ENCODE measurements around the gene HIP1R. TPM values are rescaled to one million over a fixed set of nuclear protein-coding genes. Genes with fewer than 3 reads are reported as not detected.

HIP1R gene
- polyA plus RNA-seq, 2 of the 4 experiments (the other 2 are of a cell fraction), result 9.0 to 10.6 TPM

DNA sequence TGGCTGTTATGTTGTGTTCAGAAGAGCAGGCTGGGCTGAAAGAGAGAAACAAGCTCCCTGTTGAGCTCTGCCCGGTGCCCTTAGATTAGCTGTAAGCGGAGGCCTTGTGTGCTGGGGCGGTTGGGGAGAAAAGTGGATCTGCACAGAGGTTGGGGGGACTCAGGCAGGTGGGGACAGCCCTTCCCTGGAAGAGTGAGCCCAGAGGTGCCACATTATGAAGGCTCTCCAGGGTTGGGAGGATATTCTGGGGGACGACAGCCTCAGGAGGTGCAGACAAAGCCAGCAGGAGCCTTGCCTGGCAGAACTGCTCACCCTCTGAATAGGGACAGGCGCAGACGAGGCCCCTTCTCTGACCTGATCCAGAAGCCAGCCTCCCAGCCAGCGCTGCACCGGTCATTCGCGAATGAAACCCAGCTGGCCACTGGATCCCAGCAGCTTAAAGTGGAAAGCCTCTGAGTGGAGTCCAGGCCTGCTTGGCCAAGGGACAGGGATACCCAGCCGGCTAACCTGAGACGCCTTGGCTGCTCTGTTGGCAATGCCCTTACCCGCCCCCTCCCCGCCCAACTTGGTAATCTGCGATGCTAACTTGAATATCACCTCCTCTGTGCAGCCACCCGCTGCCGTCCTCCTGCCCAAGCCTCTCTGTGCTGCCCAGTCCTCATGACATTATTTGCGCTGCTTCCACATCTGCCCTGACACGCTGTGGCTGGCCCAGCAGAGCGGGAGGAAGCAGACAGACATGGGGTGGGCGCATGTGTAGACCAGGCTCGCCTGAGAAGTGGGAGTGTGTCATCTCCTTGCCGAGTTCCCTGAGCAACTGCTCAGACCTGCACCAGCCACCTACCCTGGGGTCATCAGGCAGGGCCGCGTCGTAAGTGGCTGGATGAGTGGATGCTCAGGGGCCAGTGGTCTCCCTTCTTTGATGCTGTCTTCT is 5.6 kb downstream of the HIP1R start (continued):
- TF ChIP-seq POLR2AphosphoS2 (conservative IDR thresholded peaks at IDR 0.05; ENCODE audit: low read length) (no peak), HOXB5 (CRISPR knock-in tag; IDR thresholded peaks at IDR 0.05) (no peak), CHD2 (IDR thresholded peaks at IDR 0.05; ENCODE audit: low read length, partially characterized antibody) (no peak), ESRRA (IDR thresholded peaks at IDR 0.05; ENCODE audit: borderline replicate concordance, low read length) (no peak), EHF (CRISPR knock-in tag; IDR thresholded peaks at IDR 0.05) (no peak)

DNA sequence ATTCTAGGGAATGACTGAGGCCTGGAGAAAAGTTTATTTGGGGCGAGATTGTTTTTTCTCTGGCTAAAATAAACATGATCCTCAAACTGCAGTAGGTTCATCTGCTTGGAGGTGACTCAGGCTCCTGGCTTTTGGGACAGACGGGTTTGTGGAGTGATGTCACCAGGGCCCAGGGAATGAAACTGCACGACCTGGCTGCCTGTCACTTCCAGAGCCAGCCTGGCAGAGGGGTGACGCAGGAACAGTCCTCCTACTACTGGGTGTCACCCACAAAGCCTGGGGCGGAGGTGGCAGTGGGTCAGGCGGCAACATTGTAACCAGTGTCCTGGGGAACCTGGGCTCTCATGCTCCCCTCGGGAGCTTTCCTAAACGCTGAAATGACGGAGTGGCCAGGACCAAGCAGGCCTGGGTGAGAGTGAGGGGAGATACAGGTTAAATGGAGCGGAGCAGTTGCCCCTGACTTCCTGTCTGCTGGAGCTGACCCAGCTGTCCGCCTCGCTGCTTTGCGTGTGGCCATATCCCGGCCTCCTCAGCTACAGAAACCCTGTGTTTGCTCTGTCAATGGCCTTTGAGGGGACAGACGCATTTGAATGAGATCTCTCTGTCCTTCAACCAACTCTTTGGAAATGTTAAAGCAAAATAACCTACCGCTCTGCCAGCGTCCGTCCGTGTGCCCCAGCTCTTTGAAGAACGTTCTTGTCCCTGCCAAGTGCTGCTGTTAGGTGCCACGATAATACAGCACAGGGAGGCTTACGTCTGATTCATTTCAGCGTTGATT is 6.5 kb downstream of the HIP1R start:
- H3K4me2 ChIP-seq, result peak overlapping the region; percentile 51
- no peaks in the 10 kb centered on the region for H3K9me3 ChIP-seq
- POLR2A ChIA-PET, result no interaction called here
- H3K4me3 ChIP-seq, result no peak overlapping the region
- DNase-seq (ENCODE audit: low read depth in 1 of 2, low spot score in 1 of 2) (peak in 1 of 2 experiments; percentile 50), FAIRE-seq (no peak), ATAC-seq (peak; percentile 31 to 44; a peak in 3 of 6 replicates)
- CTCF ChIA-PET, result interaction anchor here (0.7 to 9.2 kb wide), 5 partner anchors 17 to 396 kb away, joined by 3 to 95 read pairs (median 4); no protein-coding TSS in a partner anchor
- TF ChIP-seq, protein P1, sequence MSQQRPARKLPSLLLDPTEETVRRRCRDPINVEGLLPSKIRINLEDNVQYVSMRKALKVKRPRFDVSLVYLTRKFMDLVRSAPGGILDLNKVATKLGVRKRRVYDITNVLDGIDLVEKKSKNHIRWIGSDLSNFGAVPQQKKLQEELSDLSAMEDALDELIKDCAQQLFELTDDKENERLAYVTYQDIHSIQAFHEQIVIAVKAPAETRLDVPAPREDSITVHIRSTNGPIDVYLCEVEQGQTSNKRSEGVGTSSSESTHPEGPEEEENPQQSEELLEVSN (IDR thresholded peaks at IDR 0.05; ENCODE audit: borderline replicate concordance, low read depth), result no peak
- TF ChIP-seq NFE2L2 (conservative IDR thresholded peaks at IDR 0.05; ENCODE audit: low read length) (no peak), ZNF302 (CRISPR knock-in tag; IDR thresholded peaks at IDR 0.05) (no peak), FOSL2 (IDR thresholded peaks at IDR 0.05) (no peak), FOSL2 (CRISPR knock-in tag; IDR thresholded peaks at IDR 0.05) (no peak), ESRRA (IDR thresholded peaks at IDR 0.05; ENCODE audit: borderline replicate concordance, low read length) (no peak), RAD21 (conservative IDR thresholded peaks at IDR 0.05 in 1 of 2, IDR thresholded peaks at IDR 0.05 in 1 of 2) (no peak), MAZ (IDR thresholded peaks at IDR 0.05; ENCODE audit: borderline replicate concordance, low read depth, low read length) (no peak), BHLHE40 (IDR thresholded peaks at IDR 0.05; ENCODE audit: low read depth, low read length) (no peak), PHF8 (IDR thresholded peaks at IDR 0.05; ENCODE audit: borderline replicate concordance, low read depth) (no peak), MYC (IDR thresholded peaks at IDR 0.05; ENCODE audit: borderline replicate concordance, low read length) (no peak), ZC3H11A (IDR thresholded peaks at IDR 0.05) (no peak), HOXB13 (CRISPR knock-in tag; IDR thresholded peaks at IDR 0.05; ENCODE audit: low read depth) (no peak), POLR2A (IDR thresholded peaks at IDR 0.05; ENCODE audit: low read length) (no peak), EHF (CRISPR knock-in tag; IDR thresholded peaks at IDR 0.05) (no peak), HDAC2 (IDR thresholded peaks at IDR 0.05) (no peak)
- TF ChIP-seq, protein P2, sequence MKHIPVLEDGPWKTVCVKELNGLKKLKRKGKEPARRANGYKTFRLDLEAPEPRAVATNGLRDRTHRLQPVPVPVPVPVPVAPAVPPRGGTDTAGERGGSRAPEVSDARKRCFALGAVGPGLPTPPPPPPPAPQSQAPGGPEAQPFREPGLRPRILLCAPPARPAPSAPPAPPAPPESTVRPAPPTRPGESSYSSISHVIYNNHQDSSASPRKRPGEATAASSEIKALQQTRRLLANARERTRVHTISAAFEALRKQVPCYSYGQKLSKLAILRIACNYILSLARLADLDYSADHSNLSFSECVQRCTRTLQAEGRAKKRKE (CRISPR knock-in tag; IDR thresholded peaks at IDR 0.05; ENCODE audit: low read depth), result no peak
- TF ChIP-seq, protein P3, sequence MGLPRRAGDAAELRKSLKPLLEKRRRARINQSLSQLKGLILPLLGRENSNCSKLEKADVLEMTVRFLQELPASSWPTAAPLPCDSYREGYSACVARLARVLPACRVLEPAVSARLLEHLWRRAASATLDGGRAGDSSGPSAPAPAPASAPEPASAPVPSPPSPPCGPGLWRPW (IDR thresholded peaks at IDR 0.05), result no peak
- H3K27ac ChIP-seq, result peak overlapping the region in 1 of 2 experiments; percentile 60; a peak in 4 of 6 replicates
- peaks cover 35% of the 10 kb centered on the region for H3K4me1 ChIP-seq
- 71% methylated on average over 23 of the region's 23 CpGs for WGBS (ENCODE audit: missing lambda C conversion rate)

Data from A549 (cell line).